ENCODE measurements around the gene ALG6.

Gene ALG6

DNA sequence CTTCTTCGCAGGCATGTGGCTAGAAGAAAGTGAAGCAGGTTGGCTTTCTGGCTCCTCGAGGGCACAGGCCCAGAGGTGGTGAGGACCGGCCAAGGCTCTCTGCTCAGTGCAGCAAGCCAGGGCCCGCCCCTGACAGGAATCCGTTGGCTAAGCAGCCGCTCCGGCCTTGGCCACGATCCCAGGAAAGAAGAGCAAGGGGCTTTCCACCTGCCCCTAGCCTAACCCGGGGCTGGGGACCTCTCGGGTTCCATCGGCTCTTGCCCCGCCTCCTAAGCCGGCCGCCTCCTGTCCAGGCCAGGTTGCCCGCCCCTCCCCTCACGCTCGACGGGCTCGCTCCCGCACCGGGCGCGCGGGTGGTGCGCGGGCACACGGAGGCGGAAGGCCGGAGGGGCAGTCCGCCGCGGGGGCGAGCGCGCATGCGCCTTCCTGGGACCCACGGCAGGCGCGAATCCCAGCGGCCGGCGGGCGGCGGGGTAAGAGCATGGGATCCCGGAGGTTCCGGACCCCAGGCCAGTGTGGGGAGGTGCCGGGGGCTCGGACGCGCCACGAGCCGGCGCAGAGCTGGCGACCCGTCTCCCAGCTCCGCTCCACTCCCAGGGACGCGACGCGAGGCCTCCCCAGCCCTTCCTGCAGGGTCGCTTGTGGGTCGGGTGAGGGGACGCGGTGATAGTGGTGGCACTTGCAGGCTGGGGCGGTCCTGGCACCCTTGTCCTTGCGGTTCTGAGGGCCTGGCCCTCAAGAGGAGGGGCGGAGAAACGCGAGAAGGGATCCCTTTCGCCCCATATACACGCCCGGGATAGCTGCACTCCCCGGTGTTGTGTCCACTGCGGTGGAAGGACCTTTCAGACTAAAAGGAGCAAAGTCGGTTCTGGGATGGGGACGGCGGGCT, at the start of gene ALG6:
ALG6 (plus strand) TSS at position 413 of the 889 bp plus-strand sequence. CDS start 3,351 bp downstream, outside the sequence.
- DNase-seq (ENCODE audit: low spot score): peak; percentile 98

DNA sequence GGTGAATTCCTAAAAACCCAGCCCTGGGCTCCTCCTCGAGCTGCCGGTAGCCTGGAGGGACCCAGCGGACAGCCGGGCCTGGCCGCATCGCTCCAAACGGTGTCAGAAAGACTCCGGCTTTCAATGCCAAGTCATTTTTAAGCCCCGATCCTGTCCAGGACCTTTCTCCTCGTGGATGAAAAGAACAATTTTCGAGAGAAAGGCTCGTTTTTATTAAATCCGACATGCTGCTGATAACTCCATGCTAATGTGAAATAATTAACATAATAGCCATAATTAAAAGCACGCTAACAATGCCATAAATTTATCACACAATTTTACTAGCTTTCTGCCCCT, 49.6 kb upstream of the ALG6 start:
- no peak for DNase-seq (ENCODE audit: low spot score)

- no peak for DNase-seq (ENCODE audit: low spot score)
These were observed 49.0 kb upstream of the ALG6 start for GRCh38 chr1:63318201-63318979.

DNA sequence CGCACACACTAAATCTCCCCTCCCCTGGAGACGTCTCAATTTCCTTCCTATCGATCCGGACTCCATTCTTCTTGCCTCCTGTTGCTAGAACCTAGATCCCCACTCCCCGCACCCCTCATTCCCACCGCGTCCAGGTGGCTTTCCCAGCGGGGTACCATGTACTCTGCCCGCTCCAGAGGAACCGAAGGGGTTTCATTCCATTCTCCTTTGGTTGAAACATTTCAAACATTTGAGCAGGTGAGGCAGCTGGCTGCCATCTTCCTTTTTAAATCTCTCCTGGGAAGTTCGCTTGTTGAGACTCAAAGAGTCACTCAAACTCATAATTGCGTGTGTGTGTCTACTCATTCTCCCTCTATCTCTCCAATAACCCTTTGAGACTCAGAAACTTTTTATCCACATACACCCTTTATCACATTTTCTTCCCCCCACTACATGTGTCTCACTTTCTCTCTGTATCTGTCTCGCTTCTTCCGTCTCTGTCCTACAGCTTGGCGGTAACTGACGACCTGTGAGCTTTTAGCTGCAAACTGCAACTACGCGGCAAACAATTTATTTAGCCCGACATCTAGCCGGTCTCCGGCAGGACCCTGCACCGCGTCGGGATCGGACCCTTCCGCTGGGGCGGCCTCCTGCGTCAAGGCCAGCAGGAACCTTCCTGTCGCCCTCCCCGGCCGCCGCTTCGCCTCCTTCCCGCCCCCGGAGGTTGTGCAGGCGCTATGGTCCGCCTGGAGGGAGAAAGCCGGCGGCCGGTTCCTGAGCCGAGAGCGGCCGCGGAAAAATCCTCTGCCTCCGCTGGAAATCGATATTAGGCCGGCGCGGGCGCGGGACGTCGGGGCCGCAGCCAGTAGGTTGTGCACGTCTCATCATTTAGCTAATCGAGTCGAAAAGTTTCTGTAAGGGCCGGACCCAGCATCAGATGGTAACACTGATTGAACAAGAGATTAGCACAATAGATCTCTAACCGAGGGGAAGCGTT, 48.1 kb upstream of the ALG6 start:
- DNase-seq (ENCODE audit: low spot score): no peak

- DNase-seq (ENCODE audit: low spot score): no peak
These were observed 47.3 kb upstream of the ALG6 start for GRCh38 chr1:63320022-63320721.

DNA sequence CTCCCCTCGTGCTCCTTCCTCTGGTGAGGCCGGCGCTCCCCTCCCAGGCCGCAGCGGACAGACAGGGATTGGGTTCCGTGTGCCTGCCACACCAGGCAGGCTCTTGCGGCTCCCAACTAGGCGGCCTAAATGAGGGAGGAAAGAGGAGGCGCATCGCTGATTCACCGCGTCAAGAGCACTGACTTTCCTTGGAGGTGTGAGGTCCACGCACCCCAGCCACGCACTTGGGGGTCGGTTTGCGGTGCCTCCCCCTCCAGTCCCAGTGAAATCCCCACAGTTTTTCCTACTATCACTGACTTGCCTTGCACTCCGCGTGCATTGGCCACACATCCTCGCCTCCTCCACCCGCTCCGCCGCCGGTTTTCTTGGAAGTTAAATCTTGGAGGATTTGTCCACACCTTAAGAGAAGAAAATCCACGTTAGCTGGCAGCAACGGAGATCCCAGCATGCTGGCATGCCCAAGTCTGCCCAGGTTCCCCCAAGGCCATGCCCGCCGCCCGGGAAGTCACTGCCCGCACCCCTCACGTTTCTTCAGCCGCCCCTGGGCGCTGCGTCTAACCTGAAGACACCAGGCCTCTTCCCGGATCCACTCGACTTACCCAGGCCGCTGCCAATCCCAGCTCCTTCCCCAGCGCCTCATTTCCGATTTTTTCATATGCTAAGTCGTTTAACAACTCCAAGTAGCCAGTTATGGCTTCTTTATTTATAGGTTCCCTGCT, 46.2 kb upstream of the ALG6 start:
- DNase-seq (ENCODE audit: low spot score): no peak

DNA sequence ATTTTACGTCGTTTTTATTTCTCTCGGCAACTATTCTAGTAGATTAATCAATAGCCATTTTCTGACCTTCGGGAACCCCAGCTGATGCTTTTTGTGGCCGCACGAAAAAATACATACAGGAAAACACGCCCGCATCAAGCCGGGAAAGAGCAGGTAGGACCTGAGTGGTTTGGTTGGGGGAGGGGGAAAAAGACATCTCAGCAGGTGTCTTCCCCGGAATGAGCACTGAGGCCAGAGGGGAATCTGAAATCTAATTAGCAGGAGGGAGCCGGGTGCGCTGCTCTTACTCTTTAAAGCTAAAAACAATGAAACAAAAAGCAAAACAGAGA, 45.7 kb upstream of the ALG6 start:
- DNase-seq (ENCODE audit: low spot score): no peak

- no peak for DNase-seq (ENCODE audit: low spot score)
These were observed 45.1 kb upstream of the ALG6 start, which contains the start of gene FOXD3 for GRCh38 chr1:63322114-63322943. FOXD3 (plus strand) TSS chr1:63322567; CDS start chr1:63323059, 492 bp downstream.

GRCh38 chr1:63322944-63323864, 44.2 kb upstream of the ALG6 start:
- DNase-seq (ENCODE audit: low spot score): no peak

DNA sequence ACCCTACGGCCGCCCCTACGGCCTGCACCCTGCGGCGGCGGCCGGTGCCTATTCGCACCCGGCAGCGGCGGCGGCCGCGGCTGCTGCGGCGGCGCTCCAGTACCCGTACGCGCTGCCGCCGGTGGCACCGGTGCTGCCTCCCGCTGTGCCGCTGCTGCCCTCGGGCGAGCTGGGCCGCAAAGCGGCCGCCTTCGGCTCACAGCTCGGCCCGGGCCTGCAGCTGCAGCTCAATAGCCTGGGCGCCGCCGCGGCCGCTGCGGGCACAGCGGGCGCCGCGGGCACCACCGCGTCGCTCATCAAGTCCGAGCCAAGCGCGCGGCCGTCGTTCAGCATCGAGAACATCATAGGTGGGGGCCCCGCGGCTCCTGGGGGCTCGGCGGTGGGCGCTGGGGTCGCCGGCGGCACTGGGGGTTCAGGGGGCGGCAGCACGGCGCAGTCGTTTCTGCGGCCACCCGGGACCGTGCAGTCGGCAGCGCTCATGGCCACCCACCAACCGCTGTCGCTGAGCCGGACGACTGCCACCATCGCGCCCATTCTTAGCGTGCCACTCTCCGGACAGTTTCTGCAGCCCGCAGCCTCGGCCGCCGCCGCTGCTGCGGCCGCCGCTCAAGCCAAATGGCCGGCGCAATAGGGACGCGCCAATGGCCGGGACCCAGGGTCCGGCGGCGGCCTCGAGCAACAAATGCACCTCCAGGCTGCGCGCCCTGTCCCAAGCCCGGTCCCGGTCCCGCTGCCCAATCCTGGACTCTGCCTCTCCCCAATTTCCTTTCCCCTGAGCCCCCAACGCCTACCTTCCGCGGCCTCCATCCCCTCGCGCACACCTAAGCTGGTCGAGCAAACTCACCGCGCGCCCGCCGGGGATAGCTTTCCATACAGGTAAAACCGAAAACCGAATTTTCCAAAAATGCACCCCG, 43.3 kb upstream of the ALG6 start:
- DNase-seq (ENCODE audit: low spot score): no peak

GRCh38 chr1:63324779-63325119, 42.7 kb upstream of the ALG6 start:
- DNase-seq (ENCODE audit: low spot score): no peak

GRCh38 chr1:63325279-63325985, 42.0 kb upstream of the ALG6 start:
- DNase-seq (ENCODE audit: low spot score): no peak

GRCh38 chr1:63326106-63326472, 41.3 kb upstream of the ALG6 start:
- no peak for DNase-seq (ENCODE audit: low spot score)

DNA sequence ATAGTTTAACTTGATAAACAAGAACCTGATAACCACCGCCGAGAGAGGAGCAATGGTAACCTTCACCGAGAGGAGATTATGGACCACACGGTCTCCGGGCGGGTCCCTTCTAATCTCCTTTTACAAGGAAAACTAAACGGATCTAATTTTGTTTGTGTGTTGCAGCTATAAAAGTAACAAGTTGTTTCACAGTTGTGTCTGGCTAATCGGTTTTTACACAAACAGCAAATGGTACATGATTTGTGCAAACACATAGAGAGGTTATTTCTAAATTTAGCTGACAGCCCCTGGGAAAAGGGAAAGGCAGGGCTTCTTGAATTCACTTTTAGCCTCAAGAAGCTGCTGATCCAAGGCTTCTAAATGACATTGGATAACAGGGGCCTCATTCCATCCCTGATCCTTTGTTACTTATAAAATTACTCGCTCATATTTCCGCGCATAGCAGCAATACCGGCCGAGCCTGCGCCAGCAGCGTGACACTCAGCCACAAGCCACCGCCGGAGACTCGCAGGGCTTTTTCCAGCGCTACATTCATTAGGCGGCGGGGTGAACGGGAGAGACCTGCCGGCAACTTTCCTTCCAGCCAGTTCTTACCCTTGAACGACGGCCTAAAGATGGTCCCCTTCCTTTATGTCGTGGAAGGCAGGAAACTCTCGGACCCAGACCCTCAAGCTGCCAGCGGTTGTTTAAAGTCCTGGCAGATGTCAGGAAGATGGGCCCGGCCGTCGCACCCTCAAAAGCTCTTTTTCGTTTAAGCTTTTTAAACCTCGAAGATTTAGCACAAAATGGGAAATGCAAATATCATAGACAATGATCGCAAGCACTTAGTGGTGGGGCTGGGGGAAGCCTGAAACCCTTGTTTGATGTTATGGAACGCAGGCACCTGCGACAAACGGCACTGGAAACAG, 40.7 kb upstream of the ALG6 start:
- DNase-seq (ENCODE audit: low spot score): no peak

DNA sequence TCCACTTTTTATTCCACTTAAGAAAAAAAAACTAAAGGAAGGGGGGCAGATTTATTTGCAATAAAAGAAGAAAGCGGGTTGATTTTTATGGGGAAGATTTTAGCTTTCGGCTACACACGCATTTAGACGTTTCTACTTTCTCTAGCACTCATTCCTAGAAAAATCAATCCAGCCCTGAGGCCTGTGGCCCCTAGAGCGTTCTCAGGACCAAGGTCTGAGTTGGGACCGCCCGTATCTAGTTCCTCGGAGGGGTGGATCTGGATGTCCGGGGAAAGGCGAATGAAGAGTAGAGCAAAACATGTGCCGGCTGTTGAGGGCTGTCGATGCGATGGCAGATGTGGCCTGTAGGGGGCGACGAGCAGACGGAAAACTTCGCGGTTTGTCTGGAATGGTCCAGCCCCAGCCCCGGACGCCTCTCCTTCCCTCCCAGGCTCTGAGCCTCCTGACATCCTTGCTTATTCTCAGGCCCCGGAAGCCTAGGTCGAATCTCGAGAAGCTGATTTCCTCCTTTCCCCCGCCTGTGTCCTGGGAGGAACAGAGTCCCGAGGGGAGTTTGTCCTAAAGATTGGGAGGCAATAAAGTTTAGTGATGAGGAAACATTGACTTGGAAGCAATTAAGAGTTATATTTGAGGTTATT, 39.9 kb upstream of the ALG6 start:
- peak; percentile 73 for DNase-seq (ENCODE audit: low spot score)

DNA sequence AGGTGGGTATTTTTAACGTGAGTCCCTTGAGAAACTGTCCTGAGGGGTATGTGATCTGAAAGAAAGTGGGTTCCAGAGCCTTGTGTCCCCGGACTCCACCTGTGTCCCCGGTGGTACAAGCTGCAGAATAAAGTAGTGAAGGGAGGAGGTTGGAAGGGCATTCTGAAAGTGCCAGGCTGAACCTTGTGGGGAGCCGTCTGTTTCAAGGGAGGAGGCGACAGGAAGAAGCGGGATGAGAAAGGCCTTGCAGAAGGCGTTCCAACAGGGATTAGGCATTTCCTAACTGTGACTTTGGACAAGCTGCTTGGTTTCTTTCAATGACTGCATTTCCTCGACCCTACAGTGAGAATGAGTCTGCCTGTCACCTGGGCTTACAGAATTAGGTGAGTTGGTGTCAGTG, 39.3 kb upstream of the ALG6 start:
- no peak for DNase-seq (ENCODE audit: low spot score)

All from germinal center (tissue), 1 donor.